SK-N-SH (cell line): Measurements from ENCODE around the gene RPL5.

Experiments
- MAX ChIP-seq: IDR thresholded peaks from 2 replicates; pipeline ENCODE4 v1.4.0; 2012; ENCODE audit warnings: low read depth
- TF ChIP-seq, protein P1 (sequence below): fragments of 200-600 bp; sonication (generic); IDR thresholded peaks from 2 replicates; pipeline ENCODE4 v1.6.1; 2017; ENCODE audit warnings: antibody characterized with exemption, mild to moderate bottlenecking, moderate library complexity

GRCh38 chr1:92791487-92792066 lies 40.3 kb upstream of the RPL5 start:
- no peak for TF ChIP-seq MAX
- TF ChIP-seq, protein P1, sequence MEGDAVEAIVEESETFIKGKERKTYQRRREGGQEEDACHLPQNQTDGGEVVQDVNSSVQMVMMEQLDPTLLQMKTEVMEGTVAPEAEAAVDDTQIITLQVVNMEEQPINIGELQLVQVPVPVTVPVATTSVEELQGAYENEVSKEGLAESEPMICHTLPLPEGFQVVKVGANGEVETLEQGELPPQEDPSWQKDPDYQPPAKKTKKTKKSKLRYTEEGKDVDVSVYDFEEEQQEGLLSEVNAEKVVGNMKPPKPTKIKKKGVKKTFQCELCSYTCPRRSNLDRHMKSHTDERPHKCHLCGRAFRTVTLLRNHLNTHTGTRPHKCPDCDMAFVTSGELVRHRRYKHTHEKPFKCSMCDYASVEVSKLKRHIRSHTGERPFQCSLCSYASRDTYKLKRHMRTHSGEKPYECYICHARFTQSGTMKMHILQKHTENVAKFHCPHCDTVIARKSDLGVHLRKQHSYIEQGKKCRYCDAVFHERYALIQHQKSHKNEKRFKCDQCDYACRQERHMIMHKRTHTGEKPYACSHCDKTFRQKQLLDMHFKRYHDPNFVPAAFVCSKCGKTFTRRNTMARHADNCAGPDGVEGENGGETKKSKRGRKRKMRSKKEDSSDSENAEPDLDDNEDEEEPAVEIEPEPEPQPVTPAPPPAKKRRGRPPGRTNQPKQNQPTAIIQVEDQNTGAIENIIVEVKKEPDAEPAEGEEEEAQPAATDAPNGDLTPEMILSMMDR: no peak
